Adrenal gland (tissue), 12 donors: ENCODE data around the gene FGF8. TPM values are rescaled to one million over a fixed set of nuclear protein-coding genes. Genes with fewer than 3 reads are reported as not detected.

Experiments used
- DNase-seq, 7 donors: peaks; one replicate each; pipeline ENCODE4 v3.0.0-alpha.2; 2019 to 2020
- H3K27ac ChIP-seq, 5 donors: fragments of 200-600 bp; sonication (generic) in 4 of 5; 1 replicate in 3 of 5; 2 replicates in 2 of 5; pipeline versions ENCODE4 v1.5.1 to v1.8.0; 2016 to 2020; ENCODE audit warnings: mild to moderate bottlenecking in 1 of 5
- H3K27me3 ChIP-seq: fragments of 200-600 bp; 2 replicates; pipeline ENCODE4 v1.8.0; 2021
- H3K36me3 ChIP-seq, 2 donors: fragments of 200-600 bp; replicated peaks in 1 of 2; 1 replicate in 1 of 2; 2 replicates in 1 of 2; pipeline versions ENCODE4 v1.5.1 to v1.8.0; 2018 to 2022
- H3K4me1 ChIP-seq, 2 donors: fragments of 200-600 bp; replicated peaks in 1 of 2; 1 replicate in 1 of 2; 2 replicates in 1 of 2; pipeline versions ENCODE4 v1.5.1 to v1.8.0; 2018 to 2021
- H3K4me3 ChIP-seq, 4 donors: fragments of 200-600 bp; sonication (generic) in 3 of 4; one replicate each; pipeline ENCODE4 v1.5.1; 2016 to 2018
- H3K9me3 ChIP-seq, 3 donors: fragments of 200-600 bp; sonication (generic) in 1 of 3; replicated peaks in 1 of 3; 1 replicate in 2 of 3; 2 replicates in 1 of 3; pipeline versions ENCODE4 v1.5.1 to v1.8.0; 2016 to 2021
- POLR2A ChIP-seq, 2 donors: fragments of 450-650 bp; IDR thresholded peaks; one replicate each; pipeline ENCODE4 v1.6.1; 2017; ENCODE audit warnings: antibody characterized with exemption in 2 of 2, mild to moderate bottlenecking in 2 of 2, moderate library complexity in 1 of 2
- WGBS, 4 donors: extraction: QIAGEN DNeasy Blood & Tissue Kit in 2 of 4; methylation state at CpG; one replicate each; pipeline versions ENCODE4 v1.1.5 to v1.1.7; 2013 to 2017; 5-methylcytosine and 5-hydroxymethylcytosine counted together
- intact Hi-C, 2 donors: fragments of 100-400 bp; cut with DNase I; formaldehyde crosslinking; loops; one replicate each; pipeline versions ENCODE4 v1.14.1 to v1.15.0; 2022 to 2023
- polyA plus RNA-seq, 3 donors: library from polyadenylated mRNA; stranded (reverse); fragments of 200-250 nt in 2 of 3; fragments of 350-450 nt in 1 of 3; fragmentation: Illumina TruSeq in 1 of 3; extraction: RNeasy Lipid Tissue Mini Kit (QIAGEN cat#74804) in 1 of 3; gene quantifications; one replicate each; pipeline ENCODE4 v1.2.3, GENCODE V29; 2013 to 2014
- total RNA-seq, 9 donors: library from RNA; depleted of rRNA in 4 of 9; stranded (reverse); fragments of >200 nt in 4 of 9; fragments of 120-200 nt in 1 of 9; fragmentation: NEBNext Ultra II Directional in 1 of 9; extraction: Animal tissue kit (Norgen Biotek cat#: 25700) in 1 of 9; gene quantifications; one replicate each; pipeline versions ENCODE4 v1.1.0 to v1.2.4, GENCODE V29; 2013 to 2023
- TF ChIP-seq, protein P1 (sequence below), 6 experiments: fragments of 450-650 bp in 4 of 6; fragments of 200-600 bp in 2 of 6; sonication (generic) in 1 of 6; IDR thresholded peaks; 1 replicate in 5 of 6; 2 replicates in 1 of 6; pipeline versions ENCODE4 v1.5.1 to v1.8.0; 2016 to 2021; ENCODE audit warnings: antibody characterized with exemption in 6 of 6, mild to moderate bottlenecking in 2 of 6, moderate library complexity in 1 of 6
- donor health status: healthy with polysubstance abuse.
- donor health status: Bipolar disorder and iron deficiency.
- donor health status: DM: yes; HTN: yes; CAD: no.
- donor health status: DM: no; HTN: no; CAD: no.
- donor health status: DM: no; HTN: no; CAD: no.
- donor health status: DM: yes; HTN: yes; CAD: no.

The FGF8 gene
- total and polyA plus RNA-seq, 12 donors, result not detected

DNA sequence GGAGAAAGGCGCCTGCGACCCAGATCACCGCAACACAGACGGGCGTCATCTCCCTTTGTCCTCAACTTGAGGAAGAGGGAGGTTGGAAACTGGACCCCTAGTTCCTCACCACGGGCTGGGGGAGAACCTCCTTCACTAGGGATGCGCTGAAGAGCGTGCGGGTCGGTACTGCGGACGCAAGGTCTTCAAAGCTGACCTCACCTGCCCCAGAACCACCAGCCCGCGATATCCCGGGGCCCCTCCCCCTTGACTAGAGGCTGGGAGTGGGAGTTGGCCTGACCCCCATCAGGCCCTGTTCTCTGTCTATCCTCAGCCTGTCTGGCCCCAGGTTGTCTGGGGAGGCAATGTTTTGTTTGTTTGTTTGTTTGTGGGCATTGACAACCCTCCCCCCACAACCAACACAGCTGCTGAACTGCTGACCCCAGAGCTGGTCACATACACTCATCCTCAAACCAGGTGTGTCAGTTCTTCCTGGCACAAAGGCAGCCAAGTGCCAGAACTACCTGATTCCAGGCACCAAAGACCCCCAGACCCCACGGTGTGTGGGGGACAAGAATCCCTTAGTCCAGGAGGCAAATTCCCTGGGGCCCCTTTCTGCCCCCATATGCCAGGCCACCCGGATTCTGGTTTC is 4.4 kb upstream of the FGF8 start:
- TF ChIP-seq POLR2A (IDR thresholded peaks at IDR 0.05), result no peak
- TF ChIP-seq, protein P1, sequence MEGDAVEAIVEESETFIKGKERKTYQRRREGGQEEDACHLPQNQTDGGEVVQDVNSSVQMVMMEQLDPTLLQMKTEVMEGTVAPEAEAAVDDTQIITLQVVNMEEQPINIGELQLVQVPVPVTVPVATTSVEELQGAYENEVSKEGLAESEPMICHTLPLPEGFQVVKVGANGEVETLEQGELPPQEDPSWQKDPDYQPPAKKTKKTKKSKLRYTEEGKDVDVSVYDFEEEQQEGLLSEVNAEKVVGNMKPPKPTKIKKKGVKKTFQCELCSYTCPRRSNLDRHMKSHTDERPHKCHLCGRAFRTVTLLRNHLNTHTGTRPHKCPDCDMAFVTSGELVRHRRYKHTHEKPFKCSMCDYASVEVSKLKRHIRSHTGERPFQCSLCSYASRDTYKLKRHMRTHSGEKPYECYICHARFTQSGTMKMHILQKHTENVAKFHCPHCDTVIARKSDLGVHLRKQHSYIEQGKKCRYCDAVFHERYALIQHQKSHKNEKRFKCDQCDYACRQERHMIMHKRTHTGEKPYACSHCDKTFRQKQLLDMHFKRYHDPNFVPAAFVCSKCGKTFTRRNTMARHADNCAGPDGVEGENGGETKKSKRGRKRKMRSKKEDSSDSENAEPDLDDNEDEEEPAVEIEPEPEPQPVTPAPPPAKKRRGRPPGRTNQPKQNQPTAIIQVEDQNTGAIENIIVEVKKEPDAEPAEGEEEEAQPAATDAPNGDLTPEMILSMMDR (IDR thresholded peaks at IDR 0.05), result peak in 1 of 6 experiments; percentile 18
- no peak for DNase-seq
- peak overlapping the region in 1 of 4 donors; percentile 42 for H3K4me3 ChIP-seq
- 14 to 25% (median 18%) methylated on average over 7 to 17 of the region's 17 CpGs for WGBS, 4 donors
- H3K27me3 ChIP-seq, result peaks cover 24% of the 10 kb centered on the region
- intact Hi-C loops, result loop anchor here (2.0 to 5.0 kb wide), 2 partner anchors 178 kb away; no protein-coding TSS in a partner anchor
- no peaks in the 10 kb centered on the region for H3K9me3 ChIP-seq
- H3K27ac ChIP-seq, result no peak overlapping the region
- H3K4me1 ChIP-seq, result peaks cover 28 to 41% of the 10 kb centered on the region in 2 donors
- peaks cover 0 to 4% of the 10 kb centered on the region in 2 donors for H3K36me3 ChIP-seq

DNA sequence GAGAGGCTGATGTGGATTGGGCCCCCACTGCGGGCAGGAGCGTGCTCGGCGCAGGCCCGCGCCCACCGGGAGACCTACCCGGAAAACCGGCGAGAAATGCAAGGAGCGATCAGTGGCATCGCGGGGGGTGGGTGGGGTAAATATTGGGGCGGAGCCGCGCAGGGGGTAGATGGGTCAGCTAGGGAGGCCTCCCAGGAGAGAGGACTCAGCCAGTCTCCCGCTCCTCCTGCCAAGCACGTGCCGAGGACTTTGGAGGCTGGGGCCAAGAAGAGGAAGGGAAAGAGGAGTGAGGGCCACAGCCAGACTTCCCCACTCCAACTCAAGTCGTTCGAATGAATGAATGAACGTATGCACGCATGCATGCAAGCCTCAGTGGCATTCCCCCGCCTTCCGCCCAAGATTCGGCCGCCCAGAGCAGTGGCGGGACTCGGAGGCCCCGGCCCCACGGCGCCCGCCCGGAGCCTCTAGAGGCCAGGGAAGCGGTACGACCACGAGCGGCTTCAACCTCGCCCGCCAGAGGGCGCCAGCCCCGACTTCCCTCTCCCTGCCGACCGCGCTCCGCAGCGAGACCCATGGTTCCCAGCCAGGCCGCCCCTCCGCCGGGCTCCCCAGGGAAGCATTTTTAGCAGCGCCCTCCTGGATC is 3.8 kb upstream of the FGF8 start:
- peak; percentile 65 to 87 (median 83) for DNase-seq
- WGBS, 4 donors, result 1 to 5% (median 3%) methylated on average over 12 to 51 of the region's 51 CpGs
- no peaks in the 10 kb centered on the region for H3K9me3 ChIP-seq
- TF ChIP-seq POLR2A (IDR thresholded peaks at IDR 0.05), result no peak
- TF ChIP-seq, protein P1 (IDR thresholded peaks at IDR 0.05), result peak; percentile 55 to 90 (median 80)
- peak overlapping the region in 2 of 4 donors; percentile 9 to 42 for H3K4me3 ChIP-seq
- peaks cover 30% of the 10 kb centered on the region for H3K27me3 ChIP-seq
- no peaks in the 10 kb centered on the region for H3K36me3 ChIP-seq
- intact Hi-C loops, result loop anchor here (2.0 to 5.0 kb wide), 3 partner anchors 177 to 567 kb away; no protein-coding TSS in a partner anchor
- peaks cover 29 to 42% of the 10 kb centered on the region in 2 donors for H3K4me1 ChIP-seq
- no peak overlapping the region for H3K27ac ChIP-seq

DNA sequence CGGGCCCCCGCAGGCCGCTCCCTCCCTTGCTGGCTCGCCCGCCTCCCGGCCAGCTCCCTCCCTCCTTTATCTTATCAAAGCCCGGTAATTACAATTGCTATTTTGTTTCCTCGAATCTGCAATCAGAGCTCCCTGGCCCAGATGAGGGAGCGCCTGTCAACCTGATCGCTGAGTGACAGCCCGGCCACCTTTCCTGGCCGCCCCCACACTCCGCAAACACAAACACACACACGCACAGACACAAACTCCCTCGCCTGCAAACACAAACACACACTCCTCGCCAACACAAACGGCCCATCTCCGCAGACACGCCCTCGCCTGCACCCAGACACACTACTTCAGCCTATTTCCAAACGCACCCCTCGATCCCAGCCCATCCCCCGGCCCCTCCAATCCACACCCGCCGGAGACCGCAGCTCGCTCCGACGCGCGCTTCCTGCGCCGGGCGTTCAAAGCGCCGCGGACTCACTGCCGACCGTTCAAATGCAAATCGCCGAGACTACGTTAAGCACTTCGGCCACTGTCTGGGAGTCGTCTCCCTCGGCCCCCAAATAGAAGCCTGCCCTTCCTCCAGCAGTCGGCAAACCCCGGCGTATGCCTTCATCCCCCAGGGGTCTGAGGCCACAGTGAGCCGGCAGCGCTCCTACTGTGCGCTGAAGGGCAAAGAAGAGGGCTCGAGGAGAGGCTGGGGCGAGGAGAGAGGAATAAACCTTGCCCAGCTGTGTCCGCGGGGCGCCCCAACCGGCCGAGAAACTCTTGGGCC is 3.0 kb upstream of the FGF8 start:
- peak overlapping the region in 2 of 4 donors; percentile 9 to 42 for H3K4me3 ChIP-seq
- peaks cover 29 to 41% of the 10 kb centered on the region in 2 donors for H3K4me1 ChIP-seq
- intact Hi-C loops, result loop anchor here in 1 of 2 donors (5.0 kb wide), 1 partner anchor 567 kb away; no protein-coding TSS in a partner anchor
- H3K9me3 ChIP-seq, result no peaks in the 10 kb centered on the region
- TF ChIP-seq, protein P1 (IDR thresholded peaks at IDR 0.05), result no peak
- TF ChIP-seq POLR2A (IDR thresholded peaks at IDR 0.05), result no peak
- H3K27me3 ChIP-seq, result peaks cover 37% of the 10 kb centered on the region
- DNase-seq, result peak in 5 of 7 donors; percentile 25 to 35 (median 30)
- H3K27ac ChIP-seq, result no peak overlapping the region
- no peaks in the 10 kb centered on the region for H3K36me3 ChIP-seq
- WGBS, 4 donors, result 10 to 29% (median 14%) methylated on average over 31 to 58 of the region's 58 CpGs
